Trophoblast cell (in vitro differentiated cells and primary cell): Measurements from ENCODE around the gene DNASE1L1.

Experiments
- DNase-seq, 2 donors: peaks; one replicate each; pipeline ENCODE4 v3.0.0-alpha.2; 2016
- H2AFZ ChIP-seq: 2 replicates; pipeline ENCODE4 v1.6.1; 2013; ENCODE audit warnings: low read length, moderate library complexity, mild to moderate bottlenecking; ENCODE audit not compliant: insufficient read depth, poor library complexity
- H2AK5ac ChIP-seq: 2 replicates; pipeline ENCODE4 v1.6.1; 2013; ENCODE audit warnings: mild to moderate bottlenecking, low read length
- H2BK120ac ChIP-seq: 2 replicates; pipeline ENCODE4 v1.6.1; 2013; ENCODE audit warnings: low read length, mild to moderate bottlenecking, moderate library complexity; ENCODE audit not compliant: insufficient read depth, poor library complexity
- H2BK12ac ChIP-seq: 2 replicates; pipeline ENCODE4 v1.6.1; 2013; ENCODE audit warnings: mild to moderate bottlenecking, low read length, moderate library complexity
- H2BK5ac ChIP-seq: 2 replicates; pipeline ENCODE4 v1.6.1; 2013; ENCODE audit warnings: low read length, low read depth, moderate library complexity, mild to moderate bottlenecking; ENCODE audit not compliant: poor library complexity
- H3K14ac ChIP-seq: 2 replicates; pipeline ENCODE4 v1.6.1; 2013; ENCODE audit warnings: mild to moderate bottlenecking, low read length
- H3K18ac ChIP-seq: 2 replicates; pipeline ENCODE4 v1.6.1; 2013; ENCODE audit warnings: mild to moderate bottlenecking, low read length
- H3K23ac ChIP-seq: 2 replicates; pipeline ENCODE4 v1.6.1; 2013; ENCODE audit warnings: low read length
- H3K27ac ChIP-seq: 2 replicates; pipeline ENCODE4 v1.5.1; 2013; ENCODE audit warnings: low read depth, mild to moderate bottlenecking, inconsistent platforms, low read length, moderate library complexity
- H3K27me3 ChIP-seq: 2 replicates; pipeline ENCODE4 v1.6.1; 2013; ENCODE audit warnings: inconsistent platforms, mild to moderate bottlenecking, low read length, moderate library complexity; ENCODE audit not compliant: insufficient read depth
- H3K36me3 ChIP-seq, 2 experiments: 1 replicate in 1 of 2; 2 replicates in 1 of 2; pipeline ENCODE4 v1.6.1; 2013; ENCODE audit warnings: low read length in 2 of 2, mild to moderate bottlenecking in 2 of 2, moderate library complexity in 1 of 2; ENCODE audit not compliant: insufficient read depth in 2 of 2, control insufficient read depth in 1 of 2
- H3K4ac ChIP-seq: 2 replicates; pipeline ENCODE4 v1.6.1; 2013; ENCODE audit warnings: low read depth, mild to moderate bottlenecking, low read length, moderate library complexity
- H3K4me1 ChIP-seq, 2 experiments: 1 replicate in 1 of 2; 2 replicates in 1 of 2; pipeline ENCODE4 v1.6.1; 2013; ENCODE audit warnings: low read length in 2 of 2, mild to moderate bottlenecking in 2 of 2, moderate library complexity in 1 of 2; ENCODE audit not compliant: insufficient read depth in 2 of 2, control insufficient read depth in 1 of 2
- H3K4me2 ChIP-seq: 2 replicates; pipeline ENCODE4 v1.6.1; 2013; ENCODE audit warnings: inconsistent platforms, mild to moderate bottlenecking, low read length, moderate library complexity
- H3K4me3 ChIP-seq: 2 replicates; pipeline ENCODE4 v1.5.1; 2013; ENCODE audit warnings: mild to moderate bottlenecking, low read depth, low read length, inconsistent platforms
- H3K79me1 ChIP-seq: one replicate; pipeline ENCODE4 v1.6.1; 2013; ENCODE audit warnings: low read length
- H3K79me2 ChIP-seq: 2 replicates; pipeline ENCODE4 v1.6.1; 2013; ENCODE audit warnings: low read length, mild to moderate bottlenecking; ENCODE audit not compliant: control insufficient read depth, insufficient read depth, poor library complexity
- H3K9ac ChIP-seq: 2 replicates; pipeline ENCODE4 v1.6.1; 2013; ENCODE audit warnings: mild to moderate bottlenecking, low read length
- H3K9me3 ChIP-seq: 2 replicates; pipeline ENCODE4 v1.6.1; 2013; ENCODE audit warnings: low read depth, mild to moderate bottlenecking, control low read depth, inconsistent platforms, low read length; ENCODE audit not compliant: insufficient read depth
- H4K12ac ChIP-seq: 2 replicates; pipeline ENCODE4 v1.6.1; 2013; ENCODE audit warnings: low read depth, mild to moderate bottlenecking, low read length, moderate library complexity
- H4K8ac ChIP-seq: 2 replicates; pipeline ENCODE4 v1.6.1; 2013; ENCODE audit warnings: low read depth, mild to moderate bottlenecking, low read length, moderate library complexity
- H4K91ac ChIP-seq: one replicate; pipeline ENCODE4 v1.6.1; 2013; ENCODE audit warnings: low read depth, mild to moderate bottlenecking, low read length, moderate library complexity
- WGBS: extraction: QIAGEN DNeasy Blood & Tissue Kit; methylation state at CpG from one replicate; pipeline ENCODE4 v1.1.7; 2013; ENCODE audit warnings: missing lambda C conversion rate; ENCODE audit not compliant: insufficient read length, insufficient coverage; ENCODE audit errors: extremely low coverage; 5-methylcytosine and 5-hydroxymethylcytosine counted together

Gene DNASE1L1

DNA sequence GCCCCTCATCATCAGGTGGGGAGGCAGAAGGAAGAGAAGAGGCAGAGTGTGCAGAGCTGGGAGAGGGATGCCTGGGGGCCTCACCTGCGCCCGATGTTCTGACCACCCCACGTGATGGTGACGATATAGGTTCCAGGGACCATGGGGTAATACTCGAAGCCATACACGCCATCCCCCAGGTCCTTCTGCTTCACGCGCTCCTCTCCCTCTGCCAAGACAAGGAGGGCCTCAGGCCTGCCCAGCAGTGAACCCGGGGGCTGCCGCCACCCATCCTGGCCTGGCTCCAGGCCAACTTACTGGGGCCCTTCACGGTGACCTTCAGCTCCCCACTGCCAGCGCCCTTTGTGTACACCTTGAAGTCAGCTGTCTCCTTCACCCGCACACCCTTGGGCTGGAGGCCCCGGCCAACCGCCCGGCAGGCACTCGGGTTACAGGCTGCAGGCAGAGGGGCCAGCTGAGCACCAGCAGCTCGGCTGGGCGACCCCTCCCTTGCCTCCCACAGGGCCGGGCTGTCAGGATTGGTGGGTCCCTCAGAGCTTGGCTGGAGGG is 43.9 kb downstream of the DNASE1L1 start:
- H3K4me2 ChIP-seq: no peak overlapping the region
- H2AFZ ChIP-seq: no peak overlapping the region
- no peak for DNase-seq
- H3K36me3 ChIP-seq: peaks cover 85 to 88% of the 10 kb centered on the region in 2 experiments
- no peak overlapping the region for H2BK120ac ChIP-seq
- H4K8ac ChIP-seq: no peak overlapping the region
- no peak overlapping the region for H3K9ac ChIP-seq
- peaks cover 25% of the 10 kb centered on the region for H3K79me2 ChIP-seq
- H3K4ac ChIP-seq: no peak overlapping the region
- H2BK12ac ChIP-seq: no peak overlapping the region
- no peak overlapping the region for H4K12ac ChIP-seq
- H2BK5ac ChIP-seq: no peak overlapping the region
- H3K27me3 ChIP-seq: no peaks in the 10 kb centered on the region
- peaks cover 8 to 9% of the 10 kb centered on the region in 2 experiments for H3K4me1 ChIP-seq
- H2AK5ac ChIP-seq: no peak overlapping the region
- H3K18ac ChIP-seq: no peak overlapping the region
- no peaks in the 10 kb centered on the region for H3K9me3 ChIP-seq
- H3K27ac ChIP-seq: no peak overlapping the region
- H4K91ac ChIP-seq: no peak overlapping the region
- no peak overlapping the region for H3K14ac ChIP-seq
- H3K79me1 ChIP-seq: peaks cover 12% of the 10 kb centered on the region
- H3K23ac ChIP-seq: no peak overlapping the region
- no CpG with 5 or more reads among the region's 20 CpGs for WGBS
- no peak overlapping the region for H3K4me3 ChIP-seq

DNA sequence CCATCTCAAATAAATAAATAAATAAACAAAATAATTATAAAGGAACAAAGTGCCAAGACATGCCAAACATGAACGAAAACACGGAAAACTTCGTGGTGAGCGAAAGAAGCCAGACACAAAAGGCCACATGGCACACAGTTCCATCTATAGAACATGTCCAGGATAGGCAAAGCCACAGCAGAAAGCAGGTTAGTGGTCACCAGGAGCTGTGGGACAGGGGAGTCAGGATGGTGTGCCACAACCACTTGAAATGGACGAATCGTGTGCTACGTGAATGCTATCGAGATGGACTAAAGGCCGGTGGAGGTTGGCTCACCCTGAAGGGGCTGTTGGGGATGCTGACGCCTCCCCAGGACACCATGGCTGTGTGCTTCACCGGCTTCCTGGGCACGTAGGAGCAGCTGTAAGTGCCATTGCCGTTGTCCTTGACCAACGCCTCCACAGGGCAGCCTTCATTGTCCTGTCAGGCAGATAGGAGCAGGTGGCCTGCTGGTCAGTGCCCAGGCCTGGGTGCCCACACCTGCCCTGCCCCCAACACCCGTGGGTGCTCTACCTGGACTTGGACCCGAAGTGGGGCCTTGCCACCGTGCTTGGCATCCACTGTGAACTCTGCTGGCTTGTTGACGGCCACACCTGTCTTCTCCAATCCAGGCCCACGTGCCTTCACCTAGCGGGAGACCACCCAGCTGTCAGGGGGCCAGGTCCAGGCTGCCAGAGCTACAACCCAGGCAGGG is 45.2 kb downstream of the DNASE1L1 start:
- Histone ChIP-seq H3K4ac (no peak overlapping the region), H3K79me1 (peaks cover 4% of the 10 kb centered on the region), H3K23ac (no peak overlapping the region), H3K4me3 (no peak overlapping the region), H4K8ac (no peak overlapping the region), H2BK12ac (no peak overlapping the region), H3K27me3 (no peaks in the 10 kb centered on the region), H3K4me2 (no peak overlapping the region), H4K91ac (no peak overlapping the region), H3K4me1 (peaks cover 8 to 9% of the 10 kb centered on the region in 2 experiments), H3K9ac (no peak overlapping the region), H3K27ac (no peak overlapping the region), H3K9me3 (no peaks in the 10 kb centered on the region), H2AFZ (no peak overlapping the region), H4K12ac (no peak overlapping the region), H2AK5ac (no peak overlapping the region), H3K18ac (no peak overlapping the region), H3K36me3 (peaks cover 95 to 96% of the 10 kb centered on the region in 2 experiments), H2BK5ac (no peak overlapping the region), H3K14ac (no peak overlapping the region), H3K79me2 (peaks cover 16% of the 10 kb centered on the region), H2BK120ac (no peak overlapping the region)
- no CpG with 5 or more reads among the region's 20 CpGs for WGBS
- no peak for DNase-seq

DNA sequence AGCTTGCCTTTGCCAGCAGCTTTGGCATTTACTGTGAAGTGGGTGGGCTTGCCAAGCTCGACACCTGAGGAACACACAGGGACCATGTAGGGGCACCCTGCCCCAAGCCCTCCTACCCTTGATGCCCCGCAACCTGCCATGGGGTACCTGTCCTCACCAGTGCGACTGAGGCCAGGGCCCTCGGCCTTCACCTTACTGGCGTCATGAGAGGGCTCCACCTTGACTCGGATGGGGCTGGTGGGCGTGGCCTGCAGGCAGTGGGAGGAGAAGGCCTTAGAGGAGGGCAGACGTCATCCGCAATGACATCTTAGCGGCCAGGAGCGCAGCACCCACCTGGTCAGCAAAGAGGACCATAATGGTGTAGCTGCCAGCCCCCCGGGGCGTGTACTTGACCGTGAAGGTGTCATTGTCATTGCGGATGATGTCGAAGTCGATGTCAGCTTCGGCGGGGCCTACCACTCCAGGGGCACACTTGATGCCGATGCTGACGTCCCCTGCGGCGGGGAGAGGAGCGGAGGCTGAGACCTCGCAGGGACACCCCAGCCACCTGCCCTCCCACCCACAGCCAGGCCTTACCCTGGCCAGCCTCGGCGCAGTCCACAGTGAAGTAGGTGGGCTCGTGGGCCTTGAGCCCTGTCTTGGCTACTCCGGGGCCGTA is 46.8 kb downstream of the DNASE1L1 start:
- H3K79me2 ChIP-seq: peaks cover 4% of the 10 kb centered on the region

DNA sequence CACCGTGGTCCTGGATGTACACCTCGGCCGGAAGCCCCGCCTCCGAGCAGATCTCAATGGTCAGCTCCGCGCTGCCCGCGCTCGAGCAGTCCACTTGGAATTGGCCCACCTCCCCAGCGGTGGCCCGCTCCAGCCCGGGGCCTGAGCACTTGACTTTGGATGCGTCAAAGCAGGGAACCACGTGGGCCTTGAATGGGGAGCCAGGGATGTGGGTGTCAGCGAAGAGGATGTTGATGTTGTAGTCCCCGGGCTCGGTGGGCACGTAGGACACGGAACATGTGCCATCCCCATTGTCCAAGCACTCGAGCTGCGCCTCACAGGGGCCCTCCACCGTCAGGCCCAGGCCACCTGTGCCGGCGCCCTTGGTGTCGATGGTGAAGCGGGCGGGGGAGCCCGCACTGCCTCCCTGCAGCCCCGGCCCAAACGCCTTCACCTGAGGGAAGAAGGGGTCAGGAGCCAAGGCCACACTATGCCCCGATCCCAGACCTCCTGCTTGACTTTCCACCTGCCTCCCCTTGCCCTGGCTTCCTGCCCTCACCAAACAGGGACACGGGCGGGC is 48.8 kb downstream of the DNASE1L1 start:
- no peak overlapping the region for H3K18ac ChIP-seq
- no CpG with 5 or more reads among the region's 34 CpGs for WGBS

More for the DNA sequence above, 46.8 kb downstream of the DNASE1L1 start:
- Histone ChIP-seq H2AK5ac (no peak overlapping the region), H2BK120ac (no peak overlapping the region), H3K9me3 (no peaks in the 10 kb centered on the region), H3K4ac (peak overlapping the region; percentile 33), H3K36me3 (peaks cover 96% of the 10 kb centered on the region in 2 experiments), H3K4me3 (no peak overlapping the region), H3K27ac (no peak overlapping the region), H4K12ac (no peak overlapping the region), H3K79me1 (no peaks in the 10 kb centered on the region), H3K4me1 (no peaks in the 10 kb centered on the region), H3K18ac (no peak overlapping the region), H2BK5ac (no peak overlapping the region), H2AFZ (no peak overlapping the region), H3K4me2 (no peak overlapping the region), H4K8ac (no peak overlapping the region), H3K14ac (no peak overlapping the region), H4K91ac (no peak overlapping the region), H3K27me3 (no peaks in the 10 kb centered on the region), H3K9ac (no peak overlapping the region), H3K23ac (no peak overlapping the region), H2BK12ac (no peak overlapping the region)
- no peak for DNase-seq
- no CpG with 5 or more reads among the region's 30 CpGs for WGBS

More for the DNA sequence above, 48.8 kb downstream of the DNASE1L1 start:
- H3K79me2 ChIP-seq: no peaks in the 10 kb centered on the region
- H4K91ac ChIP-seq: no peak overlapping the region
- H4K8ac ChIP-seq: no peak overlapping the region
- no peak overlapping the region for H3K23ac ChIP-seq
- H4K12ac ChIP-seq: no peak overlapping the region
- no peak overlapping the region for H3K9ac ChIP-seq
- no peak overlapping the region for H3K27ac ChIP-seq
- no peak overlapping the region for H3K4me3 ChIP-seq
- no peaks in the 10 kb centered on the region for H3K79me1 ChIP-seq
- H3K4me1 ChIP-seq: no peaks in the 10 kb centered on the region
- no peak overlapping the region for H2AK5ac ChIP-seq
- no peak overlapping the region for H2BK12ac ChIP-seq
- H3K27me3 ChIP-seq: no peaks in the 10 kb centered on the region
- no peak overlapping the region for H3K14ac ChIP-seq
- no peak overlapping the region for H3K4me2 ChIP-seq
- no peak overlapping the region for H2BK5ac ChIP-seq
- no peak overlapping the region for H2BK120ac ChIP-seq
- H3K9me3 ChIP-seq: no peaks in the 10 kb centered on the region
- no peak overlapping the region for H2AFZ ChIP-seq
- peaks cover 96% of the 10 kb centered on the region in 2 experiments for H3K36me3 ChIP-seq
- H3K4ac ChIP-seq: no peak overlapping the region
- no peak for DNase-seq
